Measurements from ENCODE around the gene PARP3.

Gene PARP3

DNA sequence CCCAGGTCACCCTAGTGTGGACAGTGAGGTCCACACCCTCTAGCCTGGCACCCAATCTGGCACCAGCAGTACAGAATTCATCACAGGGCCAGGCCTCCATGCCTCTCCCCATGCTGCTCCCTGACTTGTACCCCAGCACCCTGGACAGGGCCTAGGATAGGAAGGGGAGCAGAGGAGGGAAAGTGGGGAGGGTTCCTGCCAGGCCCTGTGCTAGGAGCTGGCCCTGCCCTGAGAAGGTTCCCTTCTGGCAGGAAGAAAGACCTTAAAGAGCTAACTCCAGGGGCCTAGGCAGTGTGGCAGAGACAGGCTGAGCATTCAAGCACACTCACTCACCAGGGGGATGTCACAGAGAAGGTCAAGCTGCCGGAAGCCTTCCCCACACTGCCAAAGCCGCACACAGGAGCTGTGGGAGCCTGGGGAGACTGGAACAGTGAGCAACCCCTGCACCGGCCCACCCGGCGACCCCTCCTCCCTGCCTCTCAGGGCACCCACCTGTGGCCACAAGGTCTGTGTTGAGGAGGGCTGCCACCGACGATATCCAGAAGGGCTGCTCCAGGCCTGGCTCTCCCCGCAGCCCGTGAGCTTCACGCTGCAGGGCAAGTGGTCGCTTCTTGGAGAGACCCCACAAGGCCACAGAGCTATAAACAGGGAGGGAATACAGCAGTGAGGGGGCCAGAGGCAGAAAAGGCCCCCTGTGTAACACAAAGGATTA, 7.9 kb upstream of the PARP3 start:
- DNase-seq = no peak

- DNase-seq = no peak
These were observed 6.9 kb upstream of the PARP3 start for GRCh38 chr3:51934991-51935885.

DNA sequence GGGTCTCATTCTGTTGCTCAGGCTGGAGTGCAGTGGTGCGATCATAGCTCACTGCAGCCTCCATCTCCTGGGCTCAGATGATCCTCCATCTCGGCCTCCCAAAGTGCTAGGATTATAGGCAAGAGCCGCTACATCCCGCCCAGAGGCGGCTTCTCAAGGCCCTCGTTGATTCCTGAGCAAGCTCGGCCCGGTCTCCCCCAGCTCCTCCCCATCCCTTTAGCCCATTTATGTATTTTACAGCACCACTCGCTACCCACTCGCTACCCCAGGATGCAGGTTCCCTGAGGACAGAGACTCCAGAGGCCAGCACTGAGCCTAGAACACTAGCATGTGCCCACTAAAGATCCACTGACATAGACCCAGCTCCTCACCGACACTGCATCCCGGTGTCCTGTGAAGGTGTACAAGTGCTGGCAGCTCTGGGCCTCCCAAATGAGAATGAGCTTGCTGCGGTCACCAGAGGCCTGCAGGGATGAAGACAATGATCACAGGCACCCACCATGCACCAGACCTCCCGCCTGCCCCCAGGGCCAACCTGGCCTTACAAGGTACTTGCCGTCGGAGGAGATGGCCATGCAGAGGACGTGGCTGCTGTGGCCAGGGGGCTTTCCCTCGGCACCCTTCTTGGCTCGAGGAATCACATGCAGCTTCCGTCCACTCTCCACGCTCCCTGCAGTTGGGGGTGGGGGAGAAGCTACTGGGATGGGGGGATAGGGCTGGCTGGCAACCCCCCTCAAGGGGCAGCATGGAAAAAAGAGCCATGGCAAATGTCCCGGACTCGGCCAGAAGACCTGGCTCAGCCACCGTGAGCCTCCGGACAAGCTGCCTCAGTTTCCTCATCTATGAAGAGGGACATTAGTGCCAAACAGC, 6.0 kb upstream of the PARP3 start:
- DNase-seq = no peak

DNA sequence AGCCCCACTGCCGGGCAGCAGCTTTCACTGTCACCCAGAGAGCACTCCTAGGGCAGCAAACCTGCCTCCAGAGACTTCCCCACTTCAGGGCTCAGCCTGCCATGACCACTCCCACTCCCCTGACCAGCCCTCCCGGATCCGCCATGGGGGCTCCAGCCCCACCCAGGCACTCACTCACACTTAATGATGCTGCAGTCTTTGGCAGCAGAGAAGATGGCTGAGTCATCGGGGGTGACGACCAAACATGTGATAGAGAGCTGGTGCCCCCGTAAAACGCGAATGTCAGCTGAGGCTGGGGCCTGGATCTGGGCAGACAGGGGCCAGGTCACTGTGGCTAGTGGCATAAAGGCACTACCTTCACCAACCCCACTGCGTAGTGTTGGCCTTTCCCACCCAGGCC, 5.1 kb upstream of the PARP3 start:
- DNase-seq = no peak

DNA sequence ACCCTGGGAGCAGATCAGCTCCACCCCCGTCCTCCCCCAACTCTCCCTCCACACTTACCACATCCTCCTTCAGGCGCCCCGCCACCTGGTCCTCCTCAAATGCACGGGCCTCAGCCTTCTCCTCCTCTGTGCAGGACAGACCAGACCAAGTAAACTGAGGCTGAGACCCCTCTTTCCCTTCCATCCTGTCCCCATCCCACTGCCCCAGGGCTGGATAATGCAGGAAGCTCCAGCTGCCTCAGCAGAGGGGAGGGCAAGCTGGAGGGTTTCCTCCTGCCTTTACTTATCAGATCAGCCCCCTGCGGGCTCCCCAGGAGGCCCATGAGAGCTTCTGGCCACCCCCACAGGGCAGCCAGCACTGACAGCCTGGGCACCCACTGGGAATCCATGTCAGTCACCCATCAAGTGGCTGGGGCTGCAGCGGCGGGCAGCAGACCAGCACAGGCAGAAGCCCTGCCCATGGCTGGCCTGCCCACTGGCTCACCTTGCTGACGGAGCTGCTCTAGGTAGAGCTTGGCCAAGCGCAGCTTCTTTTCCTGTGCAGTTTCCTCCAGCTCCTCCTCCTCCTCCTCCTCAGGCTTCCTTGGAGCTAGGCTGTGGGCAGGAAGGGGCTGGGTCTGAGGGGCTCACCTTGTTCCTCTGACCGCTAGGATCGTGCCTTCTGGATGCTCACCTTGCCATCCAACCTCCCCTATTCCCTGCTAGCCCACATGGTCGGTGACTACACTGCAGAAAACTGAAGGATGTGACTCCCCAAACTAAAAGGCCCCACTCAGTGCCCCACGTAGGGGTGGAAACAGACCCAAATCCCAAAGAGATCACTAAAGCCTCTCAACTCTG, 4.3 kb upstream of the PARP3 start:
- DNase-seq = no peak

DNA sequence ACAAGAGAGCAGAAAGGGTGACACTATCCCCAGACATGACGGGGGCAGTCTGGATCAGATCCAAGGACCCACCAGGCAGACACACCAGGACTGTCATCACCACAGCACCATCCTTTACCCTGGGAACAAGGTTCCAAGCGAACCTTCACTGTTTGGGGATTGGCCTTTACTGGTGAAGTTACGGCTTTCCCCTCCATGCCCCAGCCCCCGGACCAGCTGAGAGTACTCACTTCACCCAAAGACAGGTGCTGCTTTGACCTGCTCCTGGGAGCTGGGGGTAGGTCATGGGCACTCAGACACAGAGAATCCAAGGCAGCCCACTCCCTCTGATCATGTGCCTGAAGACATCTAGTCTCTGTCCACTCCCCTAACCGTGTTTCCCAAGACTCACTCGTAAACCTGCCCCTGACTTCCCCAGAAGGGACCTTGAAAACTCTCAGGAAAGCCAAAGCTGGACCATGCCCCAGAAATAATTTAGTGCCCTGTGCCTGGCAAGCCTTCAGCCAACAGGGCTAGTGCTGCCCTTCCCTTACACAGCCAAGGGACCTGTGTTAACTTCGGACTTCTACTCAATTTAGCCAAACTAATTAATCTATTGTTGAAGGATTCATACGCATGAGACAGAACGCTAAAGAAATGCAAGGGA, 3.3 kb upstream of the PARP3 start:
- no peak for DNase-seq

DNA sequence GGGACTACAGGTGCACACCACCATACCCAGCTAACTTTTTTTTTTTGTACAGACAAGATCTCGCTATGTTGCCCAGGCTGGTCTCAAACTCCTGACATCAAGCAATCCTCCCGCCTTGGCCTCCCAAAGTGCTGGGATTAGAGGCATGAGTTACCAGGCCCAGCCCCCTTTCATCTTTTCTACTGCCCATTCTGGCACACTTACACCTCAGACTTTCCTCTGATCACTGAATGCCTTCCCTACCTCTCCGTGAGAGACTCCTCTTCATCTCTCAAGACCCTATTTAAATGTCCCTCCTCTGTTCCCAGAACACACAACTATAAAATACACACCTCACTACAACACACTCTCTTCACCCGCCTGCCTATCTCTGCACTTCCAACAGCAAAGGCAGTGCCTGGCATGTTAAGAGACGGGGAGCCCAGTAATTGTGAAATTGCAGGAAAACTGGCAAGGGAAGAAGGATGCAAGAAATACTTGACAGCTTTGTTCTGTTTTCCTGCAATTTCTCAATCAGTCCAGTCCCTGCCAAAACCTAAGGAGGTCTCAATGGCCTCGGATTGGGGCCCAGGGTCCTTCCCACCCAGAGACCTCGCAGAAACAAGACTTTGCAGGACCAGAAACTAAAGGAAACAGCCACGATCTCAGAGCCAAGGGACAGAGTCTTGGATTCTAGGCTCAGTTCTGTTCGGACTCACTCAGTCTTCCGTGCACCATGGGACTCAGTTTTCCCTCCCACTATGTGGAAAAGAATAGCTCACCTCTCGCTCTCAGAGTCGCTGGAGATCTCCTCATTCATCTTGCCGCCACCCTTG, 1.3 kb upstream of the PARP3 start:
- no peak for DNase-seq

GRCh38 chr3:51941463-51941797, 733 bp upstream of the PARP3 start:
- no peak for DNase-seq

DNA sequence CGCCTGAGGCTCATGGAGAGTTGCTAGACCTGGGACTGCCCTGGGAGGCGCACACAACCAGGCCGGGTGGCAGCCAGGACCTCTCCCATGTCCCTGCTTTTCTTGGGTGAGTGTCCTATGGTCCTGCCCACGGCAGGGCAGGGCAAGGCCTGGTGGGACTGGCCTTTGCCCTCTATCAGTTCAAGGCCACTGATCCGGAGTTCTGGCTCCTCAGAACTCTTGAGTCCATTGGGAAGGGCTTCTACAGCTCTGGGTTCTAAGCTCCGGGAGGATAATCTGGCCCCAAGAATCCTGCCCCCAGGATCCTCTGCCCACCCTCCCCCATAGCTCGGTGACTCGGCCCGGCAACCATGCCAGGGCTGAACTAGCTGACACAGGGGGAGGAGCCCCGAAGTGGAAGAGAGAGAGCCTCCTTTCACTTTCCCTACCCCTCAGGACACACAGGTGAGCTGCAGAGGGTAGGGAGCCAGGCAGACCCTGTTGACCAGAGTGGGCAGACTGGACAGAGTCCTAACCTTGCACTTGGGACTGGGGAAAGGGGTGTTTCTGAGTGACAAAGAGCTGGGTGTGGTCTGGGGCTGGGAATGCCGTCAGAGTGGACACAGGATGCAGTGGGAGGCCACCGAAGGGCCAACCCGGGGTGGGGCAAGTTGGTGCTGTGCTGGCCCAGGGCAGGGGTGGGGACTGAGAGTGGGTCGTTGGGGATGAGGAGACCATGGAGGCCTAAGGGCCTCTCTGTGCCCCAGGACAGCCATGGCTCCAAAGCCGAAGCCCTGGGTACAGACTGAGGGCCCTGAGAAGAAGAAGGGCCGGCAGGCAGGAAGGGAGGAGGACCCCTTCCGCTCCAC, 664 bp downstream of the PARP3 start:
- peak; percentile 14 for DNase-seq

DNA sequence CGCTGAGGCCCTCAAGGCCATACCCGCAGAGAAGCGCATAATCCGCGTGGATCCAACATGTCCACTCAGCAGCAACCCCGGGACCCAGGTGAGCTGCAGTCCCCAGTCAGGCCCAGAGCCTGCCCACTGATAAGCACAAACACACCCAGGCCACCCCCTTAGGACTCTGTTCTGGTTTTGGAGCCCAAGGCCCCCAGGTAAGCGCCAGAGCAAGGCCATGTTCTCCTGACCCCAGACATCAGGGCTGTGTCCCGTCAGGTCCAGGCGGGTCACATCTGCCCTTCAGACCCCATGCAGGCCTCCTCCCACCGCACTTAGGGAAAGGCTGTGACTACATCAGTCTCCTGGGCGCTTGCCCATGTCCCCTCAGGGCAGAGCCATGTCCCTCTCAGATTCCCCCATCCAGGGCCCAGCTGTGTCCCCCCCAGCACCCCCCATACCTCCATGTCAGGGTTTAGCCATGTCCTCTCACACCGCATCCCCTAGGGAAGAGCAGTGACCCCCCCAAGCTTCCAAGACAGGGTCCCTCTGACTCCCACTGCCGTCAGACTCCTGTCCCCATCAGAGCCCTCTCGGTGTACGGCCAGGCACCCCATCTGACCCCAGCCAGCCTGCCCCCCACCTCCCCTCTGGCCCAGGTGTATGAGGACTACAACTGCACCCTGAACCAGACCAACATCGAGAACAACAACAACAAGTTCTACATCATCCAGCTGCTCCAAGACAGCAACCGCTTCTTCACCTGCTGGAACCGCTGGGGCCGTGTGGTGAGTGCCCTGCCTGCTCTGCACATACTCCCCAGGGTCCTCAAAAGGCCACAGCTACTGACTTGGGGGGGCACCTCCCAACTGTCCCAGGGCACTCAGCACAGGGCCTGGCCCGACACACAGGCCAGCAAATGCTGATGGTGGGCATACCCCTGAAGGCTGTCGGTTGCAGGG, 1.6 kb downstream of the PARP3 start:
- no peak for DNase-seq

DNA sequence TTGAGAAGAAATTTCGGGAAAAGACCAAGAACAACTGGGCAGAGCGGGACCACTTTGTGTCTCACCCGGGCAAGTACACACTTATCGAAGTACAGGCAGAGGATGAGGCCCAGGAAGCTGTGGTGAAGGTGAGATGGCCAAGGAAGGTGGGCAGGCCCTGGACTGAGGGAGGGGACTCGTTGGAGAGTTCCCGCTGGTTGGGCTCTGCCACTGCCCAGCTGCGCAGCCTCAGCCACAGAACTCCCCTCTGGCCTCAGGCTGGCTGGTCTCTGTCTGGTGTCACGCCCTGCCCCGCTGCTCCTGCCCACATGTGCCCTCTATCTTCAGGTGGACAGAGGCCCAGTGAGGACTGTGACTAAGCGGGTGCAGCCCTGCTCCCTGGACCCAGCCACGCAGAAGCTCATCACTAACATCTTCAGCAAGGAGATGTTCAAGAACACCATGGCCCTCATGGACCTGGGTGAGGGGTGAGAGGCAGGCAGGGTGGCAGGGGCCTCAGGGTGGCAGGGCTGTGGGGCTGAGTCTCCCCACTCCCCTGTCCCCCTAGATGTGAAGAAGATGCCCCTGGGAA, 2.4 kb downstream of the PARP3 start:
- no peak for DNase-seq

DNA sequence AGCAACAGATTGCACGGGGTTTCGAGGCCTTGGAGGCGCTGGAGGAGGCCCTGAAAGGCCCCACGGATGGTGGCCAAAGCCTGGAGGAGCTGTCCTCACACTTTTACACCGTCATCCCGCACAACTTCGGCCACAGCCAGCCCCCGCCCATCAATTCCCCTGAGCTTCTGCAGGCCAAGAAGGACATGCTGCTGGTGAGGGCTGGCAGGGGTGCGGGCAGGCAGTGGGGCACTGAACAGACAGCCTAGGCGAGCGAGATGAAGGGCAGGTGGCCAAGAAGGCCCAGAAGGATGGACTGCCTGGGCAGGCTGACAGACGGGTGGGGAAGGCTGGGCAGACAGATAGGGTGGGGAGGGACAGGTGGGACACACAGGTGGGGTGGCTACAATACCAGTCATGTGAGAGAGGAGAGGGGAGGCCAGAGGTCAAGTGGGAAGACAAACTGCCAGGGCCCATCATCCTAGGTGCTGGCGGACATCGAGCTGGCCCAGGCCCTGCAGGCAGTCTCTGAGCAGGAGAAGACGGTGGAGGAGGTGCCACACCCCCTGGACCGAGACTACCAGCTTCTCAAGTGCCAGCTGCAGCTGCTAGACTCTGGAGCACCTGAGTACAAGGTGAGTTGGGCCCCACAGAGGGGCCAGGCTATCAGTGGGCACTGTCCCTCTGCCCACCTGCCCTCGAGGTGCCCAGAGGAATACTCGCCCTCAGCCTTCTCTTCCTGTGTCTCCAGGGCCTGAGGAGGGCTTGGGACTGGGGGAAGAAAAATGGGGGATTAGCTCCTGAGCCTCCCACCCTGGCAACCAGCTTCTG, 3.1 kb downstream of the PARP3 start:
- DNase-seq = no peak

GRCh38 chr3:51945926-51946705, 4.0 kb downstream of the PARP3 start:
- no peak for DNase-seq

DNA sequence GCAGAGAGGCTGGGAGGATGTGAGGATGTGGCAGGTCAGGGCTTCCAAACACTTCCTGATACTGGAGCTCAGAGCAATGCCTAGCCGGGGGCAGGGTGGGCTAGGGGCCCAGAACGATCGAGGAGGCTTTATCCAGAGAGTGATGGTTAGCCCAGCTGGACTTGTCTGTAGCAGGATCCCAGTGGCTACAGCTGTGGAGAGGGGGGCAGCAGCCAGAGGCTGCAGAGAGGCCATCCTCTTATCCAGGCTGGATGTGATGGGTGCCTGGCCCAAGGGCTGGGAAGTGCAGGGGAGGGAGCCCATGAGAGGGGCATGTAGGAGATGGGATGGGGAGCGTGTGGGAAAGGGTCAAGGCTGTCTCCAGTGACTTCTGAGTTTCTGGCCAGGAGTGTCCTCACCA, 4.6 kb downstream of the PARP3 start:
- DNase-seq = no peak

GRCh38 chr3:51947215-51947900, 5.2 kb downstream of the PARP3 start:
- no peak for DNase-seq

- no peak for DNase-seq
These were observed 5.9 kb downstream of the PARP3 start for GRCh38 chr3:51948016-51948580.
